ENCODE measurements around the gene ZBTB40. TPM values are rescaled to one million over a fixed set of nuclear protein-coding genes. Genes with fewer than 3 reads are reported as not detected.

ZBTB40 gene
- total RNA-seq, 2 donors from 2014 or later, result 11.2 to 16.2 TPM

DNA sequence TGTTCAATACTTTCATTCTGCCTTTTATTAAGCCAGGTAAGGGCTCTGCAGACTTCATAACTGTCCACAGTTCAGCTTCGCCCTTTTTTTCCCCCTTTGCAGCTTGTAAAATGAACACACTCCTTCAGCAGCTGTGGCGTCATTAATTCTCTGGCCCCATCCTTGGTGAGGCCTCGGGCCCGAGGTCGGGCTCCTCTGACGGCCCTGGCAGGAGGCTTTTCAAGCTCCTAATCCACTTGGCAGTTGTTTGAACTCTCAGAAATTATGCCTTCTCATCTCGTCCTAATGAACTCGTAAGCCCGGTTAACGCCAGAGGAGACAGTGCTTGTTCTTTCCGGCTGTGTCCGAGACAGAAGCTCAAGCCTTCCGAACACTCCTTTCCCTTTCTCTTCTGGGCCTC, 93.5 kb downstream of the ZBTB40 start:
- no peaks in the 10 kb centered on the region for H3K9me3 ChIP-seq

GRCh38 chr1:22547186-22547817, 95.7 kb downstream of the ZBTB40 start:
- no peak for TF ChIP-seq CTCF (IDR thresholded peaks at IDR 0.05)
- DNase-seq, result no peak
- H3K4me3 ChIP-seq, result no peak overlapping the region
- no peak overlapping the region for H3K27ac ChIP-seq
- H3K4me1 ChIP-seq, result no peaks in the 10 kb centered on the region
- H3K36me3 ChIP-seq, result no peaks in the 10 kb centered on the region
- H3K27me3 ChIP-seq, result peaks cover 4% of the 10 kb centered on the region
- H3K9me3 ChIP-seq, result no peaks in the 10 kb centered on the region
- intact Hi-C loops (cut with DNase I), result no loop called here
- no peak overlapping the region for H3K9ac ChIP-seq (ENCODE audit: low read depth in 2 of 2, low read length in 2 of 2)

More for the DNA sequence above, 93.5 kb downstream of the ZBTB40 start:
- intact Hi-C loops (cut with DNase I), result no loop called here
- no peak for DNase-seq
- Histone ChIP-seq H3K4me3 (no peak overlapping the region), H3K36me3 (no peaks in the 10 kb centered on the region), H3K27ac (no peak overlapping the region), H3K4me1 (no peaks in the 10 kb centered on the region), H3K27me3 (peaks cover 4% of the 10 kb centered on the region), H3K9ac (ENCODE audit: low read depth in 2 of 2, low read length in 2 of 2) (no peak overlapping the region)
- no peak for TF ChIP-seq CTCF (IDR thresholded peaks at IDR 0.05)

DNA sequence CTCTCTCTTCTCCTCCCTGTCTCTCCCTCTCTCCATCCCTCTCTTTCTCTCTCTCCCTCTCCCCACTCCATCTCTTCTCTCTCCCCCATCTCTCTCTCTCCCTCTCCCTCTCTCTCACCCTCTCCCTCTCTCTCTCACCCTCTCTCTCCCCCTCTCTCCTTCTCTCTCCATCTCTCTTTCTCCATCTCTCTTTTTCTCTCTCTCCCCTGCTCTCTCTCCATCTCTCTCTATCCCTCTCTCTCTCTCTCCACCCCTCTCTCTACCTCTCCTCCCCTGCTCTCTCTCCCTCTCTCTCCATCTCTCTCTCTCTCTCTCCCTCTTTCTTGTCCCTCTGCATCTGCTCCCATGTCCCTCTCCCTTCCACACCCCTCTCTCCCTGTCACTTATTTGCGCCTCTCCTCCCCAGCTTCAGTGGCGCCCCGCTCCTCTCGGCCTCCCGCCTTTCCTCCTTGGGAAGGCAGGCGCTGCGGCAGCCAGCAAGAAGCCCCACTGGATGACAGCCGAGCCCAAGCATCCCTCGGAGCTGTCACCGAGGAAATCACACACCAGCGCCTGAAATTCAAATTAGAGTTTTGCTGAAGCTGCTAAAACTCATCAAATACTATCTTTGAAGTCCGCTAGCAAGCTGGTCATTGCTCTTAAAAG, 96.3 kb downstream of the ZBTB40 start:
- Histone ChIP-seq H3K27ac (no peak overlapping the region), H3K4me1 (no peaks in the 10 kb centered on the region), H3K9me3 (no peaks in the 10 kb centered on the region), H3K27me3 (peaks cover 4% of the 10 kb centered on the region), H3K4me3 (no peak overlapping the region), H3K36me3 (no peaks in the 10 kb centered on the region), H3K9ac (ENCODE audit: low read depth in 2 of 2, low read length in 2 of 2) (no peak overlapping the region)
- TF ChIP-seq CTCF (IDR thresholded peaks at IDR 0.05), result no peak
- DNase-seq, result no peak
- intact Hi-C loops (cut with DNase I), result no loop called here

DNA sequence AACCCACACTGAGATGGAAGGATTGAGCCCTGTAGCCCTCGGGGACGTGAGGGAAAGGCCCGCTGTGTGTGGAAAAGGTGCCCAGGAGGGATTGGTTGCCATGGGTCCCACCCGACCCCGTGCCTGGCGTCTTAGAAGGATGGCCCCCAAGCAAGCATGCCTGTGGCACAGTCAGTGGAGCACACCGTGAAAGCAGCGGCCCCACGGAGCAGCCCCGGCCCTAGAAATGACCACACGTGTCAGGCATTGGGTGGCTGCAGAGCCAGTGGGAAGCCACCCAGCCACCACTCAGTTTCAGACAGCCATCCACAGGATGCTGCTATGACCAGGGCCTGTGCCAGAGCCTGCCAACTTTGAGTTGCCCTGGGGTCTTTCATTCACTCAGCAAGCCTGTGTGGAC, 98.4 kb downstream of the ZBTB40 start:
- Histone ChIP-seq H3K4me3 (no peak overlapping the region), H3K36me3 (no peaks in the 10 kb centered on the region), H3K27ac (no peak overlapping the region), H3K9ac (ENCODE audit: low read depth in 2 of 2, low read length in 2 of 2) (no peak overlapping the region), H3K27me3 (peaks cover 4% of the 10 kb centered on the region), H3K4me1 (no peaks in the 10 kb centered on the region), H3K9me3 (no peaks in the 10 kb centered on the region)
- no peak for TF ChIP-seq CTCF (IDR thresholded peaks at IDR 0.05)
- DNase-seq, result no peak
- intact Hi-C loops (cut with DNase I), result no loop called here

DNA sequence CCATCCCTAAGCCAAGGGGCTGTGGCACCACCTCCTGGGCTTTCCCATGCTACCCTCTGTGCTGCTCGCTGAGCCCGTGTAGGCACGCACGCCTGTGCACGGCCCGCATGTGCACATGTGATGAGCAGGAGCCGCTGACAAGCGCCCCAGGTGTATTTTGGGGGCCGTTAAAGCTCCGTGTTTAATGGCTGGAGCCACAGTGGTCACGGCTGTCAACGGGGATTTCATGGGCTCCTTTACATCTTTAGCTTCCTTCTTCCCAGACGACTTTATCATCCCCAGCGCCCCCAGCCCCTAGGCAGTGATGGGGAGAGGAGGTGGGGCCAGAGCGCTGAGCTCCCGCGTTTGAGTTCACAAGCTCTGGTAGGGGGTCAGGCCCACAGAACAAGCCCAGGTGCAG, 99.9 kb downstream of the ZBTB40 start:
- no peak overlapping the region for H3K9ac ChIP-seq (ENCODE audit: low read depth in 2 of 2, low read length in 2 of 2)
- no peak overlapping the region for H3K27ac ChIP-seq
- intact Hi-C loops (cut with DNase I), result no loop called here
- DNase-seq, result no peak
- no peaks in the 10 kb centered on the region for H3K9me3 ChIP-seq
- no peak overlapping the region for H3K4me3 ChIP-seq
- H3K4me1 ChIP-seq, result no peaks in the 10 kb centered on the region
- H3K27me3 ChIP-seq, result peaks cover 10% of the 10 kb centered on the region
- no peak for TF ChIP-seq CTCF (IDR thresholded peaks at IDR 0.05)
- no peaks in the 10 kb centered on the region for H3K36me3 ChIP-seq

Data from colonic mucosa (tissue), 4 donors.